ENCODE data around the gene CKS1B. TPM values are rescaled to one million over a fixed set of nuclear protein-coding genes. Genes with fewer than 3 reads are reported as not detected.

The CKS1B gene
- total RNA-seq, 2 experiments from 2014 or later, result 136 to 137 TPM

GRCh38 chr1:155026588-155026987 lies 52.1 kb downstream of the CKS1B start:
- POLR2A ChIA-PET, result no interaction called here
- CTCF ChIA-PET, result no interaction called here

Other genes with a start within 250 kb of the CKS1B start
- under 1 TPM; 0.10 to 0.30 TPM for gene KCNN3, start 104.4 kb upstream of the CKS1B start, total RNA-seq
- 10 to 100 TPM; 42.6 to 44.1 TPM for gene PMVK, start 38.0 kb upstream of the CKS1B start, total RNA-seq
- 10 to 100 TPM; 11.2 to 11.7 TPM for gene PBXIP1, start 18.6 kb upstream of the CKS1B start, total RNA-seq
- 10 to 100 TPM; 28.7 to 30.1 TPM for gene PYGO2, start 12.9 kb upstream of the CKS1B start, total RNA-seq
- gene SHC1, start 3.9 kb upstream of the CKS1B start, total RNA-seq, result 10 to 100 TPM; 31.2 to 36.3 TPM
- gene FLAD1, start 8.7 kb downstream of the CKS1B start, total RNA-seq, result 10 to 100 TPM; 62.8 to 63.2 TPM
- under 1 TPM in 1 of 2 experiments, not detected in 1; 0.61 TPM for gene LENEP, start 18.9 kb downstream of the CKS1B start, total RNA-seq
- gene ZBTB7B, start 28.1 kb downstream of the CKS1B start, total RNA-seq, result 10 to 100 TPM; 33.4 to 34.3 TPM
- under 1 TPM in 1 of 2 experiments, not detected in 1; 0.21 TPM for gene DCST2, start 59.1 kb downstream of the CKS1B start, total RNA-seq
- not detected for gene DCST1, start 59.1 kb downstream of the CKS1B start, total RNA-seq
- 10 to 100 TPM; 38.5 to 44.6 TPM for gene ADAM15, start 76.6 kb downstream of the CKS1B start, total RNA-seq
- gene EFNA4, start 89.1 kb downstream of the CKS1B start, total RNA-seq, result 1 to 10 TPM; 3.4 to 4.6 TPM
- 1 to 10 TPM; 3.1 to 3.5 TPM for gene EFNA3, start 104.2 kb downstream of the CKS1B start, total RNA-seq
- gene EFNA1, start 153.2 kb downstream of the CKS1B start, total RNA-seq, result under 1 TPM in 1 of 2 experiments, not detected in 1; 0.15 TPM
- gene SLC50A1, start 161.2 kb downstream of the CKS1B start, total RNA-seq, result 10 to 100 TPM; 54.3 to 56.8 TPM
- 10 to 100 TPM; 31.3 to 32.0 TPM for gene DPM3, start 165.8 kb downstream of the CKS1B start, total RNA-seq
- 100 to 1,000 TPM; 179 to 199 TPM for gene KRTCAP2, start 198.6 kb downstream of the CKS1B start, total RNA-seq
- gene TRIM46, start 199.2 kb downstream of the CKS1B start, total RNA-seq, result 1 to 10 TPM; 7.3 to 7.8 TPM
- 1 to 10 TPM; 7.0 to 8.7 TPM for gene THBS3, start 233.2 kb downstream of the CKS1B start, total RNA-seq
- 10 to 100 TPM; 70.4 to 71.1 TPM for gene MTX1, start 234.0 kb downstream of the CKS1B start, total RNA-seq

All from activated CD8-positive, alpha-beta memory T cell treated with anti-CD3 and anti-CD28 coated beads for 36 hours (primary cell).